CD14-positive monocyte (primary cell): Measurements from ENCODE around the gene ARHGAP9. TPM values are rescaled to one million over a fixed set of nuclear protein-coding genes. Genes with fewer than 3 reads are reported as not detected.
A peak's percentile ranks its signal among the peaks of the same experiment; 100 is the strongest.

Experiments used
- DNase-seq, 3 donors: peaks; one replicate each; pipeline ENCODE4 v3.0.0-alpha.2; 2011 to 2022
- H2AFZ ChIP-seq: 2 replicates; pipeline ENCODE4 v1.6.0; 2012; ENCODE audit warnings: mild to moderate bottlenecking, low read depth, low read length, inconsistent platforms; ENCODE audit not compliant: insufficient read depth, poor library complexity, severe bottlenecking
- H3K27ac ChIP-seq, 2 donors: 1 replicate in 1 of 2; 2 replicates in 1 of 2; pipeline ENCODE4 v1.5.1; 2012 to 2013; ENCODE audit warnings: low read length in 2 of 2, control low read depth in 1 of 2, inconsistent platforms in 1 of 2, low read depth in 1 of 2, mild to moderate bottlenecking in 1 of 2
- H3K27me3 ChIP-seq, 2 donors: one replicate each; pipeline versions ENCODE4 v1.6.0 to v1.6.1; 2011 to 2013; ENCODE audit warnings: low read length in 2 of 2; ENCODE audit not compliant: control insufficient read depth in 2 of 2, insufficient read depth in 2 of 2
- H3K36me3 ChIP-seq, 2 donors: replicated peaks in 1 of 2; 1 replicate in 1 of 2; 2 replicates in 1 of 2; pipeline versions ENCODE4 v1.5.1 to v1.6.1; 2012 to 2013; ENCODE audit warnings: low read length in 2 of 2, control low read depth in 1 of 2, inconsistent platforms in 1 of 2, mild to moderate bottlenecking in 1 of 2; ENCODE audit not compliant: insufficient read depth in 2 of 2, control insufficient read depth in 1 of 2
- H3K4me1 ChIP-seq, 2 donors: 1 replicate in 1 of 2; 2 replicates in 1 of 2; pipeline versions ENCODE4 v1.5.1 to v1.6.1; 2012 to 2013; ENCODE audit warnings: low read length in 2 of 2, control low read depth in 1 of 2, inconsistent platforms in 1 of 2, mild to moderate bottlenecking in 1 of 2, moderate library complexity in 1 of 2; ENCODE audit not compliant: insufficient read depth in 2 of 2, control insufficient read depth in 1 of 2
- H3K4me2 ChIP-seq: replicated peaks from 2 replicates; pipeline ENCODE3; 2012; ENCODE audit warnings: low read length, moderate library complexity, mild to moderate bottlenecking; ENCODE audit not compliant: poor library complexity, severe bottlenecking; ENCODE audit errors: extremely low read depth
- H3K4me3 ChIP-seq, 3 experiments: fragments of 200-600 bp in 1 of 3; sonication (generic) in 1 of 3; replicated peaks in 1 of 3; 1 replicate in 2 of 3; 2 replicates in 1 of 3; pipeline ENCODE4 v1.5.1; 2011 to 2013; ENCODE audit warnings: low read length in 3 of 3, mild to moderate bottlenecking in 3 of 3, control low read depth in 2 of 3, low read depth in 2 of 3, inconsistent platforms in 1 of 3, moderate library complexity in 1 of 3
- H3K79me2 ChIP-seq: 2 replicates; pipeline ENCODE4 v1.6.0; 2012; ENCODE audit warnings: mild to moderate bottlenecking, control low read depth, inconsistent platforms, low read length, moderate library complexity; ENCODE audit not compliant: insufficient read depth
- H3K9ac ChIP-seq: 2 replicates; pipeline ENCODE4 v1.6.0; 2017; ENCODE audit warnings: low read length, mild to moderate bottlenecking; ENCODE audit not compliant: insufficient read depth, poor library complexity, severe bottlenecking
- H3K9me3 ChIP-seq, 2 donors: replicated peaks in 1 of 2; 1 replicate in 1 of 2; 2 replicates in 1 of 2; pipeline versions ENCODE4 v1.5.1 to v1.6.1; 2012 to 2013; ENCODE audit warnings: low read length in 2 of 2, control low read depth in 1 of 2; ENCODE audit not compliant: control insufficient read depth in 1 of 2, insufficient read depth in 1 of 2
- H4K20me1 ChIP-seq: 2 replicates; pipeline ENCODE4 v1.6.0; 2012; ENCODE audit warnings: mild to moderate bottlenecking, low read length, control low read depth, moderate library complexity; ENCODE audit not compliant: insufficient read depth
- H3K27ac Mint-ChIP-seq, 7 donors: one replicate each; pipeline ENCODE4 v1.8.0; 2020; ENCODE audit warnings: mild to moderate bottlenecking in 7 of 7, mixed read lengths in 7 of 7, moderate library complexity in 6 of 7, inconsistent platforms in 2 of 7
- H3K27me3 Mint-ChIP-seq, 3 donors: one replicate each; pipeline ENCODE4 v1.8.0; 2021 to 2022; ENCODE audit warnings: low read depth in 3 of 3, mild to moderate bottlenecking in 3 of 3, mixed read lengths in 3 of 3, moderate library complexity in 3 of 3, inconsistent platforms in 1 of 3
- H3K36me3 Mint-ChIP-seq, 2 donors: one replicate each; pipeline ENCODE4 v1.8.0; 2020; ENCODE audit warnings: mixed read lengths in 2 of 2, inconsistent platforms in 1 of 2, mild to moderate bottlenecking in 1 of 2
- H3K4me1 Mint-ChIP-seq: one replicate; pipeline ENCODE4 v1.8.0; 2020; ENCODE audit warnings: mild to moderate bottlenecking, mixed read lengths
- H3K4me3 Mint-ChIP-seq, 2 donors: one replicate each; pipeline ENCODE4 v1.8.0; 2020; ENCODE audit warnings: mild to moderate bottlenecking in 2 of 2, mixed read lengths in 2 of 2, moderate library complexity in 1 of 2
- H3K9me3 Mint-ChIP-seq, 7 donors: one replicate each; pipeline ENCODE4 v1.8.0; 2020 to 2022; ENCODE audit warnings: mixed read lengths in 7 of 7, mild to moderate bottlenecking in 6 of 7, moderate library complexity in 6 of 7, inconsistent platforms in 2 of 7
- CTCF ChIP-seq: fragments of 200-600 bp; IDR thresholded peaks from one replicate; pipeline ENCODE4 v1.8.0; 2022; ENCODE audit warnings: antibody characterized with exemption, mild to moderate bottlenecking
- WGBS: methylation state at CpG from one replicate; pipeline ENCODE4 v1.1.5; 2013; ENCODE audit warnings: missing lambda C conversion rate; ENCODE audit not compliant: insufficient coverage; 5-methylcytosine and 5-hydroxymethylcytosine counted together
- intact Hi-C, 2 donors: fragments of 100-400 bp; cut with micrococcal nuclease; formaldehyde crosslinking; loops; one replicate each; pipeline versions ENCODE4 v1.15.0 to v1.15.1; 2023
- polyA plus RNA-seq, 3 donors: library from polyadenylated mRNA; depleted of rRNA in 1 of 3; unstranded in 2 of 3; stranded (reverse) in 1 of 3; fragments of 300-500 nt in 2 of 3; fragments of >200 nt in 1 of 3; fragmentation: Illumina TruSeq in 2 of 3; gene quantifications; 1 replicate in 2 of 3; 2 replicates in 1 of 3; pipeline ENCODE4 v1.2.3, GENCODE V29; 2012 to 2021

ARHGAP9 gene
- polyA plus RNA-seq, 3 donors: 211 to 581 (median 213) TPM

- H3K27me3 Mint-ChIP-seq: peaks cover 35 to 48% (median 45%) of the 10 kb centered on the region in 3 donors
- no peak for TF ChIP-seq CTCF
- peaks cover 2 to 3% of the 10 kb centered on the region in 2 donors for H3K36me3 Mint-ChIP-seq
- intact Hi-C loops: loop anchor here (2.0 to 10.0 kb wide), 3 partner anchors 154 to 528 kb away; partner anchors contain the start of gene B4GALNT1 (in 1 of the 2)
- H3K4me1 Mint-ChIP-seq: peaks cover 56% of the 10 kb centered on the region
- peaks cover 42 to 59% of the 10 kb centered on the region in 2 donors for H3K4me1 ChIP-seq
- peak overlapping the region; percentile 95 for H3K4me3 Mint-ChIP-seq
- H3K36me3 ChIP-seq: no peaks in the 10 kb centered on the region
- H3K27me3 ChIP-seq: peaks cover 15 to 20% of the 10 kb centered on the region in 2 donors
- H3K4me2 ChIP-seq: peak overlapping the region; percentile 89
- H3K9me3 Mint-ChIP-seq: peaks cover 0 to 6% (median 1%) of the 10 kb centered on the region in 7 donors
- WGBS: 0% methylated on average over 2 of the region's 3 CpGs
- no peaks in the 10 kb centered on the region for H3K79me2 ChIP-seq
- peaks cover 0 to 4% of the 10 kb centered on the region in 2 donors for H3K9me3 ChIP-seq
- no peak for DNase-seq
- H4K20me1 ChIP-seq: no peaks in the 10 kb centered on the region
- H2AFZ ChIP-seq: peak overlapping the region; percentile 86
- H3K9ac ChIP-seq: peak overlapping the region; percentile 74
- H3K27ac Mint-ChIP-seq: peak overlapping the region; percentile 96 to 99 (median 97)
- peak overlapping the region; percentile 67 to 94 (median 84) for H3K4me3 ChIP-seq
- H3K27ac ChIP-seq: peak overlapping the region; percentile 88 to 94
Measured at GRCh38 chr12:57458665-57459054, 21.0 kb downstream of the ARHGAP9 start.

- whole genome bisulfite sequencing: 95% methylated on average over 3 of the region's 6 CpGs
- H3K9me3 Mint-ChIP-seq: peaks cover 0 to 6% (median 1%) of the 10 kb centered on the region in 7 donors
- H3K36me3 Mint-ChIP-seq: peaks cover 2% of the 10 kb centered on the region in 2 donors
- no peak for DNase-seq
- H3K4me1 ChIP-seq: peaks cover 32 to 47% of the 10 kb centered on the region in 2 donors
- H3K4me3 Mint-ChIP-seq: no peak overlapping the region
- H3K4me2 ChIP-seq: no peak overlapping the region
- no peak for TF ChIP-seq CTCF
- no peak overlapping the region for H3K9ac ChIP-seq
- H3K27ac Mint-ChIP-seq: peak overlapping the region in 1 of 7 donors; percentile 61
- peaks cover 14 to 18% of the 10 kb centered on the region in 2 donors for H3K27me3 ChIP-seq
- peaks cover 0 to 4% of the 10 kb centered on the region in 2 donors for H3K9me3 ChIP-seq
- peaks cover 21 to 36% (median 30%) of the 10 kb centered on the region in 3 donors for H3K27me3 Mint-ChIP-seq
- intact Hi-C loops: loop anchor here (5.0 to 10.0 kb wide), 2 partner anchors 152 to 175 kb away; partner anchors contain the start of gene B4GALNT1 (in 1 of the 2)
- no peaks in the 10 kb centered on the region for H3K36me3 ChIP-seq
- no peak overlapping the region for H2AFZ ChIP-seq
- no peaks in the 10 kb centered on the region for H4K20me1 ChIP-seq
- H3K27ac ChIP-seq: no peak overlapping the region
- H3K4me1 Mint-ChIP-seq: peaks cover 44% of the 10 kb centered on the region
- H3K79me2 ChIP-seq: no peaks in the 10 kb centered on the region
- no peak overlapping the region for H3K4me3 ChIP-seq
Measured at GRCh38 chr12:57456737-57457490, 22.8 kb downstream of the ARHGAP9 start.
